ENCODE measurements around the gene FTCD. TPM values are rescaled to one million over a fixed set of nuclear protein-coding genes. Genes with fewer than 3 reads are reported as not detected.
"Not testable (repeated sequence)": the region's sequence is repeated elsewhere in the genome, so short reads cannot be mapped to it uniquely, and the experiment has no call there.

The FTCD gene, protein sequence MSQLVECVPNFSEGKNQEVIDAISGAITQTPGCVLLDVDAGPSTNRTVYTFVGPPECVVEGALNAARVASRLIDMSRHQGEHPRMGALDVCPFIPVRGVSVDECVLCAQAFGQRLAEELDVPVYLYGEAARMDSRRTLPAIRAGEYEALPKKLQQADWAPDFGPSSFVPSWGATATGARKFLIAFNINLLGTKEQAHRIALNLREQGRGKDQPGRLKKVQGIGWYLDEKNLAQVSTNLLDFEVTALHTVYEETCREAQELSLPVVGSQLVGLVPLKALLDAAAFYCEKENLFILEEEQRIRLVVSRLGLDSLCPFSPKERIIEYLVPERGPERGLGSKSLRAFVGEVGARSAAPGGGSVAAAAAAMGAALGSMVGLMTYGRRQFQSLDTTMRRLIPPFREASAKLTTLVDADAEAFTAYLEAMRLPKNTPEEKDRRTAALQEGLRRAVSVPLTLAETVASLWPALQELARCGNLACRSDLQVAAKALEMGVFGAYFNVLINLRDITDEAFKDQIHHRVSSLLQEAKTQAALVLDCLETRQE
- total RNA-seq, result 1 to 10 TPM in 1 of 2 donors, under 1 TPM in 1; 0.68 to 1.6 TPM
- long read RNA-seq, partial matches to known transcripts, result 1 of 1 reads
- long read RNA-seq, other reads (novel, unspliced or antisense), result 0 of 1 reads

DNA sequence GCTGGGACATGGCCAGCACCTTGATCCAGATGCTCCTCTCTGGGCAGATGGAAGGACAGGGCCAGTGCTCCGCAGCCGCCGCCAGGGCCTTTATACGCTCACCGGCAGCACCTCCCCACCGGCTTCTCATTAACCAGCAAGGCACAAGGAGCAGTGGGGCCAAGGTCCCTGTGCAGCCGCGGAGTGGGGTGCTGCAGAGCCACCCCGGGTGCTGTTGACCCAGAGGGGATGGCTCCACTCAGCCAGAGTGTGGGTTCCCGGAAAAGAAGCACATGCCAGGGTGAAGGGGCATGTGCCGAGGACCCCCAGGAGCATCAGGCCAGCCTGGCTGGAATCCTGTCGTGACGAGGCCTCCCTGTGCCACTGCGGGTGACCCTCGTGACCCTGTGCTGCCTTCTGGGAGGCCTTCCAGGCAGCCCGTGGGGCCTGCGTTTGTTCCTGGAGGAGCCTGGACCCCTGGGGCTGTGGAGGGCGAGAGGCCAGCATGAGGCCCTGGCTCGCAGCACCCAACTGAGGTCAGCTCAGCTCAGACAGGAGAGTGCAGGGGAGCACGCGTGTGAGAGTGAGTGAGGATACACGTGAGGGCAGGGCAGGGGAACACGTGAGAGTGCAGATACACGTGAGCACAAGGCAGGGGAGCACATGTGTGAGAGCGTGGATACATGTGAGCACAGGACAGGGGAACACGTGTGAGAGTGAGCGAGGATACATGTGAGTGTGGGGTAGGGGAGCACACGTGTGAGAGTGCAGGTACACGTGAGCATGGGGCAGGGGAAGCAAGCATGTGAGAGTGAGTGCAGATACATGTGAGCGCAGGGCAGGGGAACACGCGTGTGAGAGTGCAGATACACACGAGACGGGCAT, at the start of gene FTCD:
Gene FTCD (minus strand): TSS at position 66 of the 864 bp plus-strand sequence. CDS start 56 bp downstream, at position 10.
- no peak for DNase-seq
- intact Hi-C loops (cut with DNase I), result loop anchor here in 1 of 2 donors (10.0 kb wide), 1 partner anchor 79 kb away; no protein-coding TSS in a partner anchor

DNA sequence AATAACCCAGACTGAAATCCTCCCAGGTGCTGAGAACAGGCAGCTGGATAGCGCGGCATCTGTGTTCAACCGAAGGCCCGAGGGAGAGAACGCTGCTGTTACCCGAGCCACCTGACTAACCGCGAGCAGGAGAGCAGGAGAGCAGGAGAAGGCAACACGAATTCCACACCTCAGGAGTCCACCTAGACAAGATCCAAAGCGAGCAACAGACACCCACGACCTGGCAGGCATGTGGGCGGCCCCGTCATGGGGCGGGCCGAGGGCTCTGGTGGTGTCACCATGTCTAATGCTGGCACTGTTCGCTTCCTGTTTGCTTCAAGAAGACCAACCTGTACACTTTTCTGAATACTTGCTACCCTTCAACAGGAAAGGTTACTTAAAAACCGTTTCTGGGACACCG, 49.8 kb upstream of the FTCD start:
- intact Hi-C loops (cut with DNase I), result no loop called here
- DNase-seq, result peak; percentile 10
- no peak for ATAC-seq

More for the DNA sequence above, at the start of gene FTCD:
- no peak for ATAC-seq

DNA sequence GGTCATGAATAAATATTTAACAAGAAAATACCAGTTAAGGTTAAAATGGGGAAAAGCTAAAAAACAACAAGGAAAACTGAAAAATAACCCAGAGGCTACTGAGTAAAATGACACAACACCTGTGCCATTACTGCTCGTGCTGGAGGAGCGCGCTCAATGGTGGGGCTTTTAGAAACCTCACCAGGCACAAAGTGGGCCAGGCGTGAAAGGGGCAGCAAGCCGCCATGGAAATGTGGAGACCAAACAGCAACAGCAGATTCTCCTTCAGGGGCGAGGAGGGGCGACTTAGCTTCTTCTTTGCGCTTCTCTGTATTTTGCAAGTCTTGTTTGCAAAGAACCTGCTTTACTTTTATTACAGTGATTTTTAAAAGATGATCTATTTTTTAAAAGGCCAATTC, 47.8 kb upstream of the FTCD start:
- ATAC-seq (no peak), DNase-seq (peak; percentile 6)
- intact Hi-C loops (cut with DNase I), result no loop called here

DNA sequence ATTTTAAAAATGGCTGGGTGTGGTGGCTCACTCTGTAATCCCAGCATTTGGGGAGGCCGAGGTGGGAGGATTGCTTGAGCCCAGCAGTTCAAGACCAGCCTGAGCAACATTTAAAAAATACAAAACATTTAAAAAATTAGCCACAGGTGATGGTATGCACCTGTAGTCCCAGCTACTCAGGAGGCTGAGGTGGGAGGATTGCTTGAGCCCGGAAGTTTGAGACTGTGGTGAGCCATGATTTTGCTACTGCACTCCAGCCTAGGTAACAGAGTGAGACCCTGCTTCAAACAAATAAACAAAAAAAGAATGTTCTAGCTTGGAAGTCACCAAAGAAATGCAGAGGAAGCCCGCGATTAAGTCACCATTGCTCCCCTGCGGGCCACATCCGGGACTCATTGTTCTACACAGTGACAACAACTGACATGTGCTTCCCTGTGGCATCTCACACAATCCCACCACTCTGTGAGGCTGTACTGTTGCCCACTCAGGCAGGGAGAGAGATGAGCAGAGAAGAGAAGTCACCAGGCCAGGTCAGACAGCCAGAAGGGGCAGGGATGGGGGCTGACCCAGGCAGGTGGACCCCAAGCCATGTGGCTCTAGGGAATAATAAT, 47.3 kb upstream of the FTCD start:
- intact Hi-C loops (cut with DNase I), result no loop called here
- peak; percentile 16 for DNase-seq
- ATAC-seq, result peak in 1 of 2 donors; percentile 33

DNA sequence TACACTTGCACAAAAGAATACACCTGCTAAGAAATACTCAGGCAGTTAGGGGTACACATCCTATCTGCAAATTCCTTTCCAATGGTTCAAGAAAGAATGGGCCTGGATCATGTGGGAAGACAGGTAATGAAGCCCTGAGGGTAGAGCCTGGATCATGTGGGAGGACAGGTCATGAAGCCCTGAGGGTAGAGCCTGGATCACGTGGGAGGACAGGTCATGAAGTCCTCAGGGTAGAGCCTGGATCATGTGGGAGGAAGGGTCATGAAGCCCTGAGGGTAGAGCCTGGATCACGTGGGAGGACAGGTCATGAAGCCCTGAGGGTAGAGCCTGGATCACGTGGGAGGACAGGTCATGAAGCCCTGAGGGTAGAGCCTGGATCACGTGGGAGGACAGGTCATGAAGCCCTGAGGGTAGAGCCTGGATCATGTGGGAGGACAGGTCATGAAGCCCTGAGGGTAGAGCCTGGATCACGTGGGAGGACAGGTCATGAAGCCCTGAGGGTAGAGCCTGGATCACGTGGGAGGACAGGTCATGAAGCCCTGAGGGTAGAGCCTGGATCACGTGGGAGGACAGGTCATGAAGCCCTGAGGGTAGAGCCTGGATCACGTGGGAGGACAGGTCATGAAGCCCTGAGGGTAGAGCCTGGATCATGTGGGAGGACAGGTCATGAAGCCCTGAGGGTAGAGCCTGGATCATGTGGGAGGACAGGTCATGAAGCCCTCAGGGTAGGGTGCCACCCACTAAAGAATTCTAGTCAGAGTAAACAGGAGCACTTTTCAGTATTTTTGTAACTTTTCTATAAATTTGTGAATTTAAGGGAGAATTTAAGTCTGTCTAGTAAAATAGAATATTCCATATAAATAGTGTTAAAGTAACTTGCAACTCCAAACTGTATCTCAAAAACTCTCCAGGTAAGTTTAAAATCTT, 45.8 kb upstream of the FTCD start:
- intact Hi-C loops (cut with DNase I); DNase-seq; ATAC-seq: not testable (repeated sequence)

DNA sequence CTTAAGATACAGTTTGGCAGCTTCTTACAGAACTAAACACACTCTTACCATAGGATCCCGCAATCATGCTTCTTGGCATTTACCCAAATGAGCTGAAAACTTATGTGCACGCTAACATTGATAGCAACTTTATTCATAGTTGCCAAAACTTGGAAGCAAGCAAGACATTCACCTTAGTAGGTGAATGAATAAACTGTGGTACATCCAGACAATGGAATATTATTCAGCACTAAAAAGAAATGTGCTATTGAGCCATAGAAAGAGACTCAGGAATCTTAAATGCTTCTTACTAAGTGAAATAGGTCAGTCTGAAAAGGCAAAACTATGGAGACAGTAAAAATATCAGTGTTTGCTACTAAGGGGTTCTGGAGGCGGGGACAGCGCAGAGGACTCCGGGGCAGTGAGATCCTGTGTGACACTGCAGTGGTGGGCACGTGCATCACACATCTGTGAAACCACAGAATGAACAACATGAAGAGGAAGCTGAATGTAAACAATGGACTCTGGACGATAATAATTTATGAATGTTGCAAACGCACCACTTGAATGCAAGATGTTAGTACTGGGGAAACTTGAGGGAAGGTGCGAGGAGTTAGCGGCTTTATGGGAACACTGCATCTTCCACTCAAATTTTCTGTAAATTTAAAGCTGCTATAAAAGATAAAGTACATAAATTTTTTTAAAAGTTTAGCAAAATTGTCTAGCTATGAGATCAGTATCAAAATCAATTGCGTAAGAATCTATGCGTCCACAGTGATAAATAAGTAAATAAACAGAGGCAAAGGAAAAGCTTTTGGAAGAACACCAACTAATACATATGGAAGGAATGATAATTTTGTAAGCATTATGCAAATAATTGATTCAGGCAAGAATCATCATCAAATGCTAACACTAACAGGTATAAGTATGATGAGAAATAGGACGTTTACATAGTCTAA, 44.3 kb upstream of the FTCD start:
- DNase-seq (no peak), ATAC-seq (no peak)
- intact Hi-C loops (cut with DNase I), result no loop called here

DNA sequence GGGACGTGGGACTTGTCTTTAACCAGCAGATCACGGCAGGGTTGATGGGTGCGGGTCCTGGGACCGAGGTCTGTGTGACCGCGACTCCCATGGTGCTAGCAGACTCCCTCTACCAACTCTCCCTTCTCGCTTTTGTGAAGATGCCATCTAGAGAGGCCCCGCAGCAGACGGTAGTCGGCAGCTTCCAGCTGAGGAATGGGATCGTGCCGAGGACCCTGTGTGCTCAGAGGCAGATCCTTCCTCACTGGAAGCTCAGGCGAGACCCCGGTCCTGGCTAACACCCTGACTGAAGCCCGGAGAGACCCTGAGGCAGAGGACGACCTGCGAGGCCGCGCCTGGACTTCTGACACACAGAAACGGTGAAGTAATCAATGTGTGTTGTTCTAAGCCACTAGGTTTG, 41.4 kb upstream of the FTCD start:
- intact Hi-C loops (cut with DNase I), result no loop called here
- ATAC-seq (no peak), DNase-seq (peak; percentile 5)

DNA sequence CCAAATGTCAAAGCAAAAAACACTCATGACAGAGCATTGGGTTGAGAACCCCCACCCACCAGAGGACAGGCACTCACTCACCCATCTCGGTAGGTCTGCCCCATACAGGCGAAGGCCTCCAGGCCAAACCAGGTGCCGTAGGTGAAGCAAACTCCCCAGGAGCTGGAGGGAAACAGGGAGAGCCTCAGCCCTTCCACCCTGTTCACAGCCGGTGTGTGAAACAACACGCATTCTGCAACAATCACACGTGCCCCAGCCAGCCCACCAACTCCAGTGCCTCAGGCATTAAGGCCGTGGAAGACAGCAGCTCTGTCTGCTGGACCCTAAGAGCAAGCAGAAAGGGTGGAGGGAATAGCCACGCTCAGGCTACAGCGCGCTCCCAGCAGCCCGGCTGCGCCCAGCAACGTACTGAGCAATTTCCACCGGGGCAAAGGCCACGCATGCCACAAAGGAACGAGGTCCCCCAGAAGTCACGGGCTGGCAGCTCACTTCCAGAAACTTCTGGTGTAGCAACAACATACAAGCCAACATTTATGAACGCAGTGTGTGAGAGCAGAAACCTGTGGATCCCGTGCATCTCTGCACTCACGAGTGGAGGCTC, 40.3 kb upstream of the FTCD start:
- ATAC-seq, result no peak
- intact Hi-C loops (cut with DNase I), result no loop called here
- peak; percentile 7 for DNase-seq

DNA sequence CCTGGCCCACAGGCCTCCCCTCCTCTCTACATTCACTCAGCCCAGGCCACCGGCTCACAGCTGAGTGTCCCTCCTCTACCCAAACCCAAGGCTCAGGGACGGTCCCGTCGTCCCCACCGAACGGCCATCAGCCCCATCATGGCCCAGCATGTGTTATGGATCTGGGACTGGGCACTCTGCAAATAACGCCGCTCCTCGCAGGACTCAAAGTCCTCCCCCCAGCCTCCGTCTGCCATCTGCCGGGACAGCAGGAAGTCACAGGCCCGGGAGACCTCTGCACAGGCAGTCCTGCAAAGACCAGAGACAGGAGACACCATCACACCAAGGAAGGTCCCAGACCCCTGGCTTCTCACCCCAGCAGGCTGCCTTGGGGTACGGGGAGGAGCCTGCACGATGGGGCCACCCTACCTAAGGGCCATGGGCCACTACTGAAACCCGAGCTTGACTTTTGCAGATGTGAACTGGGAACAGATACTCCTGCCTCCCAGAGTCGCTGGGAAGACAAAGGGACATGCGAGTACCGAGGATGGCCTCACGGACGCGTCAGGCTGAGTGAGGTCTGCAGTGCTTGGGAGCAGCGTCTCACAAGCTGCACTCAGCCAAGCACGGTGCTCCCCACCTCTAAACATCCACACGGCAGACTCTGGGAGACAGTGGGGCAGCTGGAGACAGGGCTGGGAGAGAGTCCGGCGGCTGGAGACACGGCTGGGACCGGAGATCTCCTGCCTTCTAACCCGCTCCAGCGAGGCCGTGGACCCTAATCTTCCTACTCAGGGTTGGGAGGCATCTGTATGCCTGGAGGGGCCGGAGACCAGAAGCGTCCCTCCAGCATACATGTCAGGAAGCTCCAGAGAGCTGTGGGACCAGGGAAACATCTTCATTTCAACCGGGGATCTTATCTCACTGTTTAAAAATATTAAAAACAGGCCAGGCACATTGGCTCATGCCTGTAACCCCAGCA, 39.3 kb upstream of the FTCD start:
- no peak for DNase-seq
- intact Hi-C loops (cut with DNase I), result no loop called here
- ATAC-seq, result no peak

DNA sequence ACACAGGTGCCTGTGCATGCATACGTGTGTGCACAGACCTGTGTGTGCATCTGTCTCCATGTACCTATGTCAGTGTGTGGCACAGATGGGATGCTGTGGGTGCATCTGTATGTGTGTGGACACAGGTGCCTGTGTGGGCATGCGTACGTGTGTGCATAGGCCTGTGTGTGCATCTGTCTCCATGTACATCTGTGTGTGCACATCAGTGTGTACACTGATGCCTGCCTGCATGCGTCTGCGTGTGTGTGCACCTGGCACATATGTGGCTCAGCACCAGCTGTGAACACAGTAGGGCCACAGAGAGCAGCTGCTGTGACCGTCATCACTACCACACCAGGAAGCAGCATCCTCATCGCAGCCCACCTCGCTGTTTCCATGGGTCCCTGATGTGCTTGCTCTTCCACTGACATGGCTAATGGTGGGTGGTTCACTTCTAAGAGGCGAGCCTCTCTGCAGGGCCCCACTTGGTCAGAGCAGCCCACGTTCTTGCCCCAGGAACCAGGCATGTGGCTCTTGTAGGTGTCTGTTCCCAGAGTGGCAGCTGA, 38.5 kb upstream of the FTCD start:
- intact Hi-C loops (cut with DNase I), result no loop called here
- DNase-seq, result no peak
- no peak for ATAC-seq

DNA sequence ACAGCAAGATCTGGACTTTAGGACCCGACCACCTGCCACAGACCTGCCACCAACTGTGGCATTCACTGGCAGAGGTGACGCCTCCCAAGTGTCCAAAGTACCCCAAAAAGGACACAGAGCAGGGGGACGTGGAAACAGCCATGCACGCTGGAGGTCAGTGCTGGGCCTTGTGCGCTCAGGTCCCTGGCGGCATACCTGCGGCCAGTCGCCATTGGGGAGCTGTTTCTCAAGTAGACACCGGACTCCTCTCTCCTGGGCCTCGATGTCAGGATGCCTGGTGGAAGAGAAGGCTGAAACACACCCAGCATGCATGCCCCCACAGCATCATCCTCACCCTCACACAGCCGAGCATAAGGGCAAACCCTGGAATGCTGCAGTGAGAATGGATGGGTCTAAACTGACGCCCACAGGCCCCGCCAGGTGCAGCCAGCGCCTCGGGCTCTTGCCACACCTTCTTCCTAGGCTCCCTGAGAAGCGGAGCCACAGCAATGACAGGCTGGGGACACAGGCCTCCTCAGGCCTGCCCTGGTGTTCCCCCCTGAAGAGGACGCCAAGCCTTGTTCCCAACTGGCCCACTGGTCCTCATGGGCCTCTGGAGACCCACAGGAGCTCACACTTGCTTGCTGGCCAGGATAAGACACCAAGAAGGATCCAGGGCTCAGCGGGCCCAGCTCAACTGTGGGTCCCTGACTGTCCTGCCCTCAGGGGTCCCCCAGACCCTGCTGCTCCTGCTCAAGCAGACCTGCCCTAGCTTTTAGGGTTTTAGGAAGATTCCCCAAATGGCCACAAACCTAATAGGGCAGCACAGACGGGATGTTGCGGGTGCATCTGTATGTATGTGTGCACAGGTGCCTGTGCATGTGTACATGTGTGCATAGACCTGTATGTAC, 36.6 kb upstream of the FTCD start:
- ATAC-seq, result no peak
- intact Hi-C loops (cut with DNase I), result no loop called here
- DNase-seq, result peak; percentile 18

DNA sequence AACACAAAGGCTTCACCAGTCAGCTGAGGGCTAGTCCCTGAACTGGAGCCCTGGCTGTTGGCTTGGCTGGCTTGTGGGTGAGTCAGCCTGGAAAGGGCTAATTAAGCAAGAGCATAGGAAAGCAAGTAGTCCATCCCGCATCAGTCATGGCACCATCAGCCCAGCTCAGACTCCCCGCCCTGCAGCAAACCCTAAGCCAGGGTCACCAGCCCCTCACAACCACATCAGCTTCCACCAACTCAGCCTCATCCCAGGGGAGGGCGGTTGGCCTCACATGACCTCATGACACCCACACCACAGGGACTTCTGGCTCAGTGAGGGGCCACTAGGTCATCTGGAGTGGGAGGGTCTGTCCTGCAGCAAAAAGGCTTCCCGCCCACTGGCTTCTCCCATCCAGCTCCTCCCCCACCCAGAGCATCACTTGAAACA, 35.9 kb upstream of the FTCD start:
- intact Hi-C loops (cut with DNase I), result no loop called here
- DNase-seq, result peak; percentile 53
- ATAC-seq, result peak in 1 of 2 donors; percentile 49

DNA sequence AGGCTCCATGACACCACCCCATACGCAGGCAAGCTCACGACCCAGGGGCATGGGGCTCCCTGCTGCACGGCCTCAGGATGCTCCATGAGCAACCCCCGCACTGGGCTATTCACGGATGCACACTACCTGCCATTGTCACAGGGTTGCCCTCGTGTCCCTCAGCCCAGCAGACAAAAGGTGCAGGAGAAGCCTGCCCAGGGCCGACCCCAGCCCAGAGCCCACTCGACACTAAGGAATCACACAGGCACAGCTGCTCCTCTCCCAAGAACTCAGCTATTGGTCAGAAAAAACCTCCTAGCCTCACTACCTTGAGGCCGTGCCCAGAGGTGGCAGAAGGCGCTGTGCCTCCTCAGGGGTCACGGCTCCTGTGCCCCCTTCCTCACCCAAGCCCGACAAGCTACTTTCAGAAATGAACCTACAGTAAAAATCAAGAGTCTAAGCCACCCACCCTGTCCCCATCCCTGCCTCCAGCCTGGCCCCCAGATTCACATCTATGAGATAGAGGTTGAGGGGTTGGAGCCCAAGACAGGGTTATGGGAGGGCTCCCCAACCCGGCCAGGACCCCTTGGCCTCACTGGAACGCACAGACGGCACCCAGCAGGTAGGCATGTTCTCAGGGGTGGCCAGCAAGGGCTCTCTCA, 35.2 kb upstream of the FTCD start:
- DNase-seq, result peak; percentile 10

More for the DNA sequence above, 35.2 kb upstream of the FTCD start:
- intact Hi-C loops (cut with DNase I), result no loop called here
- ATAC-seq, result no peak

Data from left cardiac atrium (tissue), 4 donors.